ENCODE results near the gene MAPK8IP3.
A peak's percentile ranks its signal among the peaks of the same experiment; 100 is the strongest.
"Not testable (repeated sequence)": the region's sequence is repeated elsewhere in the genome, so short reads cannot be mapped to it uniquely, and the experiment has no call there.

Gene MAPK8IP3

GRCh38 chr16:1709356-1709755 lies 3.4 kb downstream of the MAPK8IP3 start:
- no peak for DNase-seq
- no peak for TF ChIP-seq POLR2A (IDR thresholded peaks at IDR 0.05; ENCODE audit: low read length)
- TF ChIP-seq GATA1 (IDR thresholded peaks at IDR 0.05; ENCODE audit: low read depth, low read length) = no peak

DNA sequence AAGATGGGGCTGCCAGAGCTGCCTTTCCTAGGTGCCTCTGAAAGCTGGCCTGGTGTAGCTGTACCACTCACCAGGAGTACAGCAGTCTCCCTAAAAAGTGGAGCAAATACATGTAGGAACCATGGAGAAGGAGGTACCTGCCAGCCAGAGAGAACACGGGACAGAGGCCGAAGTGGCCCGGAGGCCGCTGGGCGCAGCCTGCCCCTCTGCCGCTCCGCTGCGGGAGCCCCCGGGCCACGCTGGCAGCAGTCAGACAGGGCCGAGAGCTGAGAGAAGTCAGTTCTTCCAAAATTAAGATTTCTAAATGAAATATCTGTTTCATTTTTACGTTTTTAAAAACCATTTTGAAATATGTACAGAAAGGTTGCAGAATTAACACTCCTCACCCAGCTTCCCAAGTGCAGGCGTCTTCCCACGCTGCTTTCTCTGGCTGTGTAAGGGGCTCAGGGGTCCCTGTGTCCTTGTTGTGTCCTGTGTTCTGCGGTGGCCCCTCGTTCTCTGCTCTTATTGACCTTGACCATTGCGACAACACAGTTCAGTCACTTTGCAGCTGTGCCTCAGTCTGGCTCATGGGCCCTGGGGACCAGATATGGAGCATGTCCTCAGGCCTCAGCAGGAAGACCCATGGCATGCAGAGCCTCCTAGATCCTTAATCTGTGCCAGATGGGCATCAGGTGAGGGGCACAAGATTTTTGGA lies 5.0 kb downstream of the MAPK8IP3 start:
- DNase-seq = no peak
- TF ChIP-seq GATA1 (IDR thresholded peaks at IDR 0.05; ENCODE audit: low read depth, low read length) = no peak

DNA sequence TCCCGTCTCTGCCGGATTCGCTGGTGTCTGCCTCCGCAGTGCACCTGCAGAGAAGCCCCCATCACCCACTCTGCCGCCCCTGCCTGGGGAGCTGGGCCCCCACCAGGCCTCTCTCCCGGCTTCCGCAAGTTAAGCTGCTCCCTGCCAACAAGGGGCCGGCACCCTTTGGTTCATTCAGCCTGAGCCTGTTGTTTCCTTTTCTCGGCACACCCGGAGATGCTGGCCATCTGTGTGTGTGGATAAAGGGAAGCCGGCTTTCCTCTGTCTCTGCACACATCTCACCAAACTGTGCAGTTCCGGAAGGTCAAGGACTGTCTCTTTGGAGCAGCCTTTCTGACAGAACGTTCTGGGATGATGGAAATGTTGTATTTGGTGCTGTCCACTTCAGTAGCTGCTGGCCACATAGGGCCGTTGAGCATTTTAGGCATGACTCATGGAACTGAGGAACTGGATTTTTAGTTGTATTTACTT lies 6.8 kb downstream of the MAPK8IP3 start:
- TF ChIP-seq POLR2A (IDR thresholded peaks at IDR 0.05; ENCODE audit: low read length) (no peak), GATA1 (IDR thresholded peaks at IDR 0.05; ENCODE audit: low read depth, low read length) (no peak)
- peak in 1 of 2 experiments; percentile 23 for DNase-seq

DNA sequence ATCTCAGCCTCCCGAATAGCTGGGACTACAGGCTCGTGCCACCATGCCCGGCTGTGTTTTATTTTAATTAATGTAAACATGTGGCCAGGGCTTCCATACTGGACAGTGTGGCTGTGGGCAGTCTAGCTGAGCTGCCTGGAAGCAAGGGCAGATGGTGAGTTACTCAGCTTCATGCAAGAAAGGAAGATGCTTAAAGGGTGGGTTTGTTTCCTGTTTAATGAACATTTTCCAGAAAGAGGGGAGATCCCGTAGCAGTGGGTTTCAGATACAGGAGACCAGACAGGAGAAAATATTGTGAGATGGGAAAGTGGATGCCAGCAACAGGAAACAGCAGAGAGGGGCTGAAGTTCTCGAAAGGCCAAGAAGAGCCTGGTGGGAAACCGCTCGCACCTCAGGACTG lies 7.3 kb downstream of the MAPK8IP3 start:
- TF ChIP-seq GATA1 (IDR thresholded peaks at IDR 0.05; ENCODE audit: low read depth, low read length) (no peak), POLR2A (IDR thresholded peaks at IDR 0.05; ENCODE audit: low read length) (no peak)
- DNase-seq = no peak

GRCh38 chr16:1713933-1714332 lies 7.9 kb downstream of the MAPK8IP3 start:
- TF ChIP-seq POLR2A (IDR thresholded peaks at IDR 0.05; ENCODE audit: low read length) (no peak), GATA1 (IDR thresholded peaks at IDR 0.05; ENCODE audit: low read depth, low read length) (no peak)
- DNase-seq = no peak

GRCh38 chr16:1715220-1715619 lies 9.2 kb downstream of the MAPK8IP3 start:
- no peak for TF ChIP-seq GATA1 (IDR thresholded peaks at IDR 0.05; ENCODE audit: low read depth, low read length)
- TF ChIP-seq POLR2A (IDR thresholded peaks at IDR 0.05; ENCODE audit: low read length) = no peak
- DNase-seq = no peak

- DNase-seq = not testable (repeated sequence)
These were observed 12.2 kb downstream of the MAPK8IP3 start for GRCh38 chr16:1718236-1718635.

- DNase-seq = not testable (repeated sequence)
These were observed 13.7 kb downstream of the MAPK8IP3 start for GRCh38 chr16:1719559-1720229.

DNA sequence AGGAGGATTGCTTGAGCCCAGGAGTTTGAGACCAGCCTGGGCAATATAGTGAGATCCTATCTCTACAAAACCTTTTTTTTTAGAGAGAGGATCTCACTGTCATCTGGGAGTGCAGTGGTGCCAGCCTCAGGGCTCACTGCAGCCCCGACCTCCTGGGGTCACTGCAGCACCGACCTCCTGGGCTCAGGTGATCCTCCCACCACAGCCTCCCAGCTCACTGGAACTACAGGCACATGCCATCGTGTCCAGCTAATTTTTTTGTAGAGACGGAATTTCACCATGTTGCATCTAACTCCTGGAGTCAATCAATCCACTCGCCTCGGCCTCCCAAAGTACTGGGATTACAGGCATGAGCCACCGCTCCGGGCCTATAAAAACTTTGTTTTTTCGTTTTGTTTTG lies 15.4 kb downstream of the MAPK8IP3 start:
- no peak for DNase-seq
- TF ChIP-seq POLR2A (IDR thresholded peaks at IDR 0.05; ENCODE audit: low read length) (no peak), GATA1 (IDR thresholded peaks at IDR 0.05; ENCODE audit: low read depth, low read length) (no peak)

- peak; percentile 36 to 70 for DNase-seq
These were observed 17.6 kb downstream of the MAPK8IP3 start for GRCh38 chr16:1723450-1724147.

GRCh38 chr16:1724491-1724890 lies 18.5 kb downstream of the MAPK8IP3 start:
- no peak for DNase-seq
- TF ChIP-seq POLR2A (IDR thresholded peaks at IDR 0.05; ENCODE audit: low read length) (no peak), GATA1 (IDR thresholded peaks at IDR 0.05; ENCODE audit: low read depth, low read length) (no peak)

More at GRCh38 chr16:1723450-1724147, 17.6 kb downstream of the MAPK8IP3 start:
- no peak for TF ChIP-seq POLR2A (IDR thresholded peaks at IDR 0.05; ENCODE audit: low read length)
- TF ChIP-seq GATA1 (IDR thresholded peaks at IDR 0.05; ENCODE audit: low read depth, low read length) = no peak

DNA sequence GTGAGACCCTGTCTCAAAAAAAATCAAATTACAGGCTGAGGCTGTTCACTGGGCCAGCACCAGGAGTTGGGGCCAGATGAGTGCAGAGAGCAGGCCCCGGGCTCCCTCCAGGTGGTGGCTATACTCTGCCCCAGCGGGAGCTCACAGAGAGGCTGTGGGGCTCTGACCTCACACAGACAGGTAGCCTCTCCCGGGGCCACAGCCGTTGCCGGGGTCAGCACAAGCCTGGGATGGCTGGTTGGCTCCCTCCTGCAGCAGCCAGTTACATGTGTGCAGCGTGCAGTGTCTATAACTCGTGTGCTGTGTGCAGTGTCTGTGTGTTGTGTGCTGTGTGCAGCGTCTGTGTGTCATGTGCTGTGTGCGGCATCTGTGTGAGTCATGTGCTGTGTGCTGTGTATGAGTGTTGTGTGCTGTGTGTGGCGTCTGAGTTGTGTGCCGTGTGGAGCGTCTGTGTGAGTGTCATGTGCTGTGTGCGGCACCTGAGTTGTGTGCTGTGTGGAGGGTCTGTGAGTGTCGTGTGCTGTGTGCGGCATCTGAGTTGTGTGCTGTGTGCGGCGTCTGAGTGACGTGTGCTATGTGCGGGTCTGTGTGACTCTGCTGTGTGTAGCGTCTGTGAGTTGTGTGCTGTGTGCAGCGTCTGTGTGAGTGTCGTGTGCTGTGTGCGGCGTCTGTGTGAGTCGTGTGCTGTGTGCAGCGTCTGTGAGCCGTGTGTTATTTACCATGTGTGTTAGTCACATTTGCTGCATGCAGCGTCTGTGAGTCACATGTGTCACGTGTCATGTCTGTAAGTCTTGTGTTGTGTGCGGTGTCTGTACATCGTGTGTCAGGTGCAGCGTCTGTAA lies 20.9 kb downstream of the MAPK8IP3 start:
- no peak for TF ChIP-seq GATA1 (IDR thresholded peaks at IDR 0.05; ENCODE audit: low read depth, low read length)
- TF ChIP-seq POLR2A (IDR thresholded peaks at IDR 0.05; ENCODE audit: low read length) = no peak
- no peak for DNase-seq

DNA sequence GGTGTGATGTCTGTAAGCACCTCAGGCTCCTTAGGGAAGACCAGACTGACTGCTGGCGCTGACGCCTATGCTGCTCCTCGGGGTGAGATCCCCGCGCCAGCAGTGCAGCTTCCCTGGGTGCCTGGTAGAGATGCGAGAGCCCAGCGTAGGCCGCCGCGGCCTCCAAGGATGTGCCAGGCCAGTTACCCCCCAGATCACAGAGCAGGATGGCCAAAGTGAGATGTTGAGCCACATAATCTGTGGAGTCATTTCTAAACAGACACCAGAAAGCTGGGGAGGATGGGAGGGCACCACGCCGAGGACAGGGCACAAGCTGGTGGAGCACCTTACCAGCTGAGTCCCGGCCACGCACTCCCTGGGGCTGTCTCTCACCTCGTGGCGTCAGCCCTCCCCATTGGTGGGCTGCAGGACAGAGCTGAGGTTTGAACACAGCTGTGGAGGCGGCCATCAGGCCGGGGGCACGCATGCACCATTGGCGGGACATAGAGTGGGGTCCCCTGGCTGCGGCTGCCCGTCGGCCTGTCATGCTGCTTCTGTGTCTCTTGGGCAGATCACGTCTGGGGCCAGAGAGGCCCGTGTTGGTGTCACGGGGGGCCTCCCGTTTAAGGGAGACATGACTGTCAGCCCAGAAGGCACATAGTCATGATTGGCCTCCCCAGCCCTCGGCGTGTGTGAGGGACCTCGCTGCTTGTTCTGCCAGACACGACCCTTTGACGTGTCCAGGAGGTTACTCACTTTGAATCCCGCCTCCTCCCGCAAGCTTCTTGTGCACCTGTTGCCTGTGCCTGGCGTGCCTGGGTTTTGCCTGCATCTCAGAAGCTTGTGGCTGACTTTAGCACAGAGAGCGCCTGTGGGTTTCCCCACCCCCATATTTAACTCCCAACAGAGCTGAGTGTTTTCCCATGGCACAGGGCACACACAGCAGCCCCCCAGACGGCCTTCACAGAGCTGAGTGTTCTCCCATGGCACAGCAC lies 21.9 kb downstream of the MAPK8IP3 start:
- TF ChIP-seq POLR2A (IDR thresholded peaks at IDR 0.05; ENCODE audit: low read length) (no peak), GATA1 (IDR thresholded peaks at IDR 0.05; ENCODE audit: low read depth, low read length) (no peak)

More for the DNA sequence above, 21.9 kb downstream of the MAPK8IP3 start:
- no peak for DNase-seq

All from erythroblast (primary cell).